ENCODE measurements around the gene GPBP1L1. TPM values are rescaled to one million over a fixed set of nuclear protein-coding genes. Genes with fewer than 3 reads are reported as not detected.
A peak's percentile ranks its signal among the peaks of the same experiment; 100 is the strongest.

GPBP1L1 gene
- total and polyA plus RNA-seq, 2 of the 13 experiments (the other 11 are each of a cell fraction or from before 2014, with no cell fraction given): 45.9 to 86.1 TPM

DNA sequence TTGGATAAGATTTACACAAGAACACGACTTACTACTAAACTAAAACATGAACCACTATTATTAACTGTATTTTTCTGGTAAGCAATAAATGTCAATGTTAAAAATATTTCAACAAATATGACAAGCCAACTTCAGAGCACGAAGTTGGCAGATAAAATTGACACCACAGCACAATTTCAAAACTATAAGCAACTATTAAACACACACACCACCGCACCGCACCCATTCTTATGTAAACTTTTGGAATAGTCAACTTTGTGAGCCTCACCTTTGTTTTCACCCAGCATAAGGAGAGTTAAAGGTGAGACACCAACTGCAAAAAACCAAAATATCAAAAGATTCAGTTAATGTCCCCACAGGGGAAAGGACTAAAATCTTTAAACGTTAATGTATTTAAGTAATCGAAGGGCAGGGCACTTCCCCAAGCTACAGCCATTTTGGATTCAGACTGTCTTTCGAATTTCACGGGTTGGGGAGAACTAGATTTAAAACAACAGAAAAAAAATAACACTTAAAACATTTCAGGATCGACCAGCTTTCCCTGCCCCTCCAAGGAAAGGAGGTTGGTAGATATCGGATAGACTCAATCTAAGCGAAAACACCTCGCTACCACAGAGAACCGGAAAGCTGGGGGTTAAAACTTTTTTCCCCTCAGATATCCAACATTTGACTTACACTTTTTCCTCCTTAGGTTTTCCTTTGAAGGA is 872 bp downstream of the GPBP1L1 start:
- peak overlapping the region; percentile 100 for H3K9ac ChIP-seq (ENCODE audit: insufficient read depth, low read depth, low read length)
- TSS peak; percentile 46 for BruUV-seq (replicated peaks)
- intact Hi-C loops (cut with micrococcal nuclease; ENCODE audit: unreplicated experiment) (loop anchor here (1.0 to 5.0 kb wide), 6 partner anchors 27 to 493 kb away; partner anchors contain the start of genes IPP and MAST2), in situ Hi-C loops (cut with HindIII; ENCODE audit: extremely low pct_ligation_motif_present, low pct_unique_long_range_greater_than_20kb) (loop anchor here (5.0 kb wide), 1 partner anchor 117 kb away; the partner anchor contains the start of gene MAST2)
- 2% methylated on average over 13 of the region's 13 CpGs for WGBS (ENCODE audit: low lambda C conversion rate)
- H3K4me3 ChIP-seq (replicated peaks in 1 of 3; ENCODE audit: insufficient read depth in 1 of 3, low read depth in 2 of 3, low read length in 3 of 3): peak overlapping the region; percentile 70 to 98 (median 93)
- peaks cover 59% of the 10 kb centered on the region for H3K4me1 ChIP-seq (ENCODE audit: insufficient read depth, low read length)
- H3K27ac ChIP-seq (ENCODE audit: extremely low read length, insufficient read depth, low read length): peak overlapping the region; percentile 99
- H3K79me2 ChIP-seq (ENCODE audit: insufficient read depth, low read length): peaks cover 83% of the 10 kb centered on the region
- H4K20me1 ChIP-seq (ENCODE audit: insufficient read depth, low read length): peaks cover 44% of the 10 kb centered on the region
- peak overlapping the region; percentile 68 for H3K4me2 ChIP-seq (ENCODE audit: low read depth, low read length)
- peaks cover 0 to 5% of the 10 kb centered on the region in 2 experiments; a peak in 2 of 5 replicates for H3K27me3 ChIP-seq (ENCODE audit: control insufficient read depth in 1 of 2, insufficient read depth in 2 of 2, low read length in 2 of 2)
- H2AFZ ChIP-seq (ENCODE audit: low read length): no peak overlapping the region
- DNase-seq (ENCODE audit: low spot score) (no peak), FAIRE-seq (no peak), ATAC-seq (no peak)
- POLR2A ChIA-PET: interaction anchor here (0.7 to 2.7 kb wide), 17 partner anchors 9 to 382 kb away, joined by 3 to 29 read pairs (median 5); partner anchors contain the start of genes IPP, NASP and PRDX1
- CTCF ChIA-PET (ENCODE audit: low intra/inter-chr PET ratio, low total read pairs): no interaction called here
- H3K36me3 ChIP-seq (replicated peaks in 1 of 2; ENCODE audit: control insufficient read depth in 1 of 2, insufficient read depth in 2 of 2, low read length in 2 of 2): peaks cover 0 to 2% of the 10 kb centered on the region in 2 experiments; a peak in 1 of 5 replicates
- H3K9me3 ChIP-seq (ENCODE audit: low read length): no peaks in the 10 kb centered on the region
- TF ChIP-seq YY1 (IDR thresholded peaks at IDR 0.05; ENCODE audit: insufficient read depth, insufficient replicate concordance, low read depth, low read length) (peak; percentile 57), ZNF441 (CRISPR knock-in tag; IDR thresholded peaks at IDR 0.05; ENCODE audit: borderline replicate concordance) (no peak), FOXP1 (IDR thresholded peaks at IDR 0.05) (no peak), FOXP1 (CRISPR knock-in tag; IDR thresholded peaks at IDR 0.05) (0 out of 2 replicates have a peak, but pooled peaks have one; percentile 1), HNRNPL (IDR thresholded peaks at IDR 0.05; ENCODE audit: low read depth, low read length) (no peak), NAIF1 (CRISPR knock-in tag; IDR thresholded peaks at IDR 0.05; ENCODE audit: borderline replicate concordance) (no peak), ZNF768 (CRISPR knock-in tag; IDR thresholded peaks at IDR 0.05) (no peak), ZNF83 (CRISPR knock-in tag; IDR thresholded peaks at IDR 0.05; ENCODE audit: borderline replicate concordance) (no peak), ZNF879 (CRISPR knock-in tag; IDR thresholded peaks at IDR 0.05) (no peak), ZNF354B (CRISPR knock-in tag; IDR thresholded peaks at IDR 0.05) (no peak), ZNF260 (CRISPR knock-in tag; IDR thresholded peaks at IDR 0.05; ENCODE audit: borderline replicate concordance, low read depth) (no peak), ZNF160 (CRISPR knock-in tag; IDR thresholded peaks at IDR 0.05) (no peak), RFXAP (CRISPR knock-in tag; IDR thresholded peaks at IDR 0.05; ENCODE audit: borderline replicate concordance) (no peak), PAX8 (CRISPR knock-in tag; IDR thresholded peaks at IDR 0.05; ENCODE audit: borderline replicate concordance) (no peak), MAFF (IDR thresholded peaks at IDR 0.05; ENCODE audit: low read depth, low read length) (0 out of 2 replicates have a peak, but pooled peaks have one; percentile 6), ZNF292 (CRISPR knock-in tag; IDR thresholded peaks at IDR 0.05; ENCODE audit: borderline replicate concordance, low read depth) (no peak), ZNF296 (CRISPR knock-in tag; conservative IDR thresholded peaks at IDR 0.05) (no peak), PHB2 (IDR thresholded peaks at IDR 0.05; ENCODE audit: partially characterized antibody) (no peak), GTF2F1 (IDR thresholded peaks at IDR 0.05; ENCODE audit: low read length) (no peak), ZFP82 (CRISPR knock-in tag; IDR thresholded peaks at IDR 0.05; ENCODE audit: borderline replicate concordance) (no peak), ZNF7 (CRISPR knock-in tag; IDR thresholded peaks at IDR 0.05) (peak; percentile 93)
- TF ChIP-seq, protein P1, sequence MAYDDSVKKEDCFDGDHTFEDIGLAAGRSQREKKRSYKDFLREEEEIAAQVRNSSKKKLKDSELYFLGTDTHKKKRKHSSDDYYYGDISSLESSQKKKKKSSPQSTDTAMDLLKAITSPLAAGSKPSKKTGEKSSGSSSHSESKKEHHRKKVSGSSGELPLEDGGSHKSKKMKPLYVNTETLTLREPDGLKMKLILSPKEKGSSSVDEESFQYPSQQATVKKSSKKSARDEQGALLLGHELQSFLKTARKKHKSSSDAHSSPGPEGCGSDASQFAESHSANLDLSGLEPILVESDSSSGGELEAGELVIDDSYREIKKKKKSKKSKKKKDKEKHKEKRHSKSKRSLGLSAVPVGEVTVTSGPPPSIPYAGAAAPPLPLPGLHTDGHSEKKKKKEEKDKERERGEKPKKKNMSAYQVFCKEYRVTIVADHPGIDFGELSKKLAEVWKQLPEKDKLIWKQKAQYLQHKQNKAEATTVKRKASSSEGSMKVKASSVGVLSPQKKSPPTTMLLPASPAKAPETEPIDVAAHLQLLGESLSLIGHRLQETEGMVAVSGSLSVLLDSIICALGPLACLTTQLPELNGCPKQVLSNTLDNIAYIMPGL (CRISPR knock-in tag; IDR thresholded peaks at IDR 0.05; ENCODE audit: borderline replicate concordance in 1 of 2, low read depth in 1 of 2): 0 out of 4 replicates have a peak, but pooled peaks of 1 of the 2 experiments have one; percentile 2
- TF ChIP-seq, protein P2, sequence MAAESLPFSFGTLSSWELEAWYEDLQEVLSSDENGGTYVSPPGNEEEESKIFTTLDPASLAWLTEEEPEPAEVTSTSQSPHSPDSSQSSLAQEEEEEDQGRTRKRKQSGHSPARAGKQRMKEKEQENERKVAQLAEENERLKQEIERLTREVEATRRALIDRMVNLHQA (CRISPR knock-in tag; IDR thresholded peaks at IDR 0.05): no peak
